Smooth muscle cell (in vitro differentiated cells): ENCODE data around the gene HDGFL2. TPM values are rescaled to one million over a fixed set of nuclear protein-coding genes. Genes with fewer than 3 reads are reported as not detected.

Experiments used
- DNase-seq: peaks from one replicate; lab custom pipeline; 2025; ENCODE audit not compliant: unreplicated experiment; lab: John Stamatoyannopoulos, UW
- H2AFZ ChIP-seq: fragments of 200-600 bp; sonication (generic); 2 replicates; pipeline ENCODE4 v1.6.0; 2016; ENCODE audit warnings: antibody characterized with exemption, low read depth, mild to moderate bottlenecking
- H3F3A ChIP-seq: fragments of 200-600 bp; sonication (generic); 2 replicates; pipeline ENCODE4 v1.6.0; 2017; ENCODE audit warnings: antibody characterized with exemption, low read depth
- H3K27ac ChIP-seq: fragments of 200-600 bp; sonication (generic); 2 replicates; pipeline ENCODE4 v1.5.1; 2016; ENCODE audit warnings: low read depth, mild to moderate bottlenecking
- H3K27me3 ChIP-seq: fragments of 200-600 bp; sonication (generic); 2 replicates; pipeline ENCODE4 v1.6.1; 2016; ENCODE audit warnings: low read depth, mild to moderate bottlenecking
- H3K36me3 ChIP-seq: fragments of 200-600 bp; sonication (generic); 2 replicates; pipeline ENCODE4 v1.5.1; 2016; ENCODE audit warnings: low read depth
- H3K4me1 ChIP-seq: fragments of 200-600 bp; sonication (generic); 2 replicates; pipeline ENCODE4 v1.5.1; 2016; ENCODE audit warnings: low read depth
- H3K4me2 ChIP-seq: fragments of 200-600 bp; sonication (generic); 2 replicates; pipeline ENCODE4 v1.6.0; 2016; ENCODE audit warnings: mild to moderate bottlenecking
- H3K4me3 ChIP-seq: fragments of 200-600 bp; sonication (generic); 2 replicates; pipeline ENCODE4 v1.5.1; 2016; ENCODE audit warnings: mild to moderate bottlenecking
- H3K79me2 ChIP-seq: fragments of 200-600 bp; sonication (generic); 2 replicates; pipeline ENCODE4 v1.6.0; 2016; ENCODE audit warnings: low read depth, mild to moderate bottlenecking
- H3K9ac ChIP-seq: fragments of 200-600 bp; sonication (generic); 2 replicates; pipeline ENCODE4 v1.6.0; 2016; ENCODE audit warnings: low read depth
- H3K9me3 ChIP-seq: fragments of 200-600 bp; sonication (generic); replicated peaks from 2 replicates; pipeline ENCODE4 v1.5.1; 2016; ENCODE audit warnings: low read depth
- H4K20me1 ChIP-seq: fragments of 200-600 bp; sonication (generic); 2 replicates; pipeline ENCODE4 v1.6.0; 2016; ENCODE audit warnings: low read depth
- WGBS: methylation state at CpG from one replicate; pipeline ENCODE4 v1.1.7; 2016; ENCODE audit warnings: low lambda C conversion rate; 5-methylcytosine and 5-hydroxymethylcytosine counted together
- polyA plus RNA-seq: library from polyadenylated mRNA; unstranded; fragments of >200 nt; fragmentation: Nextera tagmentation; extraction: Ambion mirVana; gene quantifications from 2 replicates; pipeline ENCODE4 v1.2.1, GENCODE V29; 2016
- total RNA-seq: library from RNA; depleted of rRNA; stranded (reverse); fragments of >200 nt; gene quantifications from 2 replicates; pipeline ENCODE4 v1.2.3, GENCODE V29; 2014
- TF ChIP-seq, protein P1 (sequence below): fragments of 200-600 bp; sonication (generic); IDR thresholded peaks from 2 replicates; pipeline ENCODE4 v1.5.1; 2017; ENCODE audit warnings: borderline replicate concordance, mild to moderate bottlenecking, antibody characterized with exemption; ENCODE audit not compliant: insufficient read depth, poor library complexity, severe bottlenecking

Gene HDGFL2
- total and polyA plus RNA-seq, 2 experiments from 2014 or later: 27.9 to 94.1 TPM

DNA sequence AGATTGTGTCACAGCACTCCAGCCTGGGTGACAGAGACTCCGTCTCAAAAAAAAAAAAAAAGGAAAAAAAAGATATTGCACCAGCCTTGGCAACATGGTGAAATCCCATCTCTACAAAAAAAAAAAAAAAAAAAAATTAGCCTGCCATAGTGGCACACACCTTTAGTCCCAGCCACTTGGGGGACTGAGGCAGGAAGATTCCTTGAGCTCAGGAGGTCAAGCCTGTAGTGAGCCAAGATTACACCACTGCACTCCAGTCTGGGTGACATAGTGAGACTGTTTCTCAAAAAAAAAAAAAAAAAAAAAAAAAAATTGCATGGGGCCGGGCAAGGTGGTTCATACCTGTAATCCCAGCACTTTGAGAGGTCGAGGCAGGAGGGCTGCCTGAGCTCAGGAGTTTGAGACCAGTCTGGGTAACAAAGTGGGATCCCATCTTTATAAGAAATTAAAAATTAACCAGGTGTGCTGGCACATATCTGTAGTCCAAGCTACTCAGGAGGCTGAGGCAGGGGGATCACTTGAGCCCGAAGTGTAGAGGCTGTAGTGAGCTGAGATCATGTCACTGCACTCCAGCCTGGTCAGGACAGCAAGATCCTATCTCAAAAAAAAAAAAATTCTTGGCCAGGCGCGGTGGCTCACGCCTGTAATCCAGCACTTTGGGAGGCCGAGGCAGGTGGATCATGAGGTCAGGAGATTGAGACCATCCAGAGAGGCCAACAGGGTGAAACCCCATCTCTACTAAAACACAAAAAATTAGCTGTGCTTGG is 7.1 kb upstream of the HDGFL2 start:
- no peak overlapping the region for H3K4me2 ChIP-seq
- no peak overlapping the region for H3K9ac ChIP-seq
- H3K27ac ChIP-seq: no peak overlapping the region
- no peak overlapping the region for H3K4me3 ChIP-seq
- WGBS: 93% methylated on average over 7 of the region's 8 CpGs
- TF ChIP-seq, protein P1, sequence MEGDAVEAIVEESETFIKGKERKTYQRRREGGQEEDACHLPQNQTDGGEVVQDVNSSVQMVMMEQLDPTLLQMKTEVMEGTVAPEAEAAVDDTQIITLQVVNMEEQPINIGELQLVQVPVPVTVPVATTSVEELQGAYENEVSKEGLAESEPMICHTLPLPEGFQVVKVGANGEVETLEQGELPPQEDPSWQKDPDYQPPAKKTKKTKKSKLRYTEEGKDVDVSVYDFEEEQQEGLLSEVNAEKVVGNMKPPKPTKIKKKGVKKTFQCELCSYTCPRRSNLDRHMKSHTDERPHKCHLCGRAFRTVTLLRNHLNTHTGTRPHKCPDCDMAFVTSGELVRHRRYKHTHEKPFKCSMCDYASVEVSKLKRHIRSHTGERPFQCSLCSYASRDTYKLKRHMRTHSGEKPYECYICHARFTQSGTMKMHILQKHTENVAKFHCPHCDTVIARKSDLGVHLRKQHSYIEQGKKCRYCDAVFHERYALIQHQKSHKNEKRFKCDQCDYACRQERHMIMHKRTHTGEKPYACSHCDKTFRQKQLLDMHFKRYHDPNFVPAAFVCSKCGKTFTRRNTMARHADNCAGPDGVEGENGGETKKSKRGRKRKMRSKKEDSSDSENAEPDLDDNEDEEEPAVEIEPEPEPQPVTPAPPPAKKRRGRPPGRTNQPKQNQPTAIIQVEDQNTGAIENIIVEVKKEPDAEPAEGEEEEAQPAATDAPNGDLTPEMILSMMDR: no peak
- H2AFZ ChIP-seq: no peak overlapping the region
- H3K79me2 ChIP-seq: no peaks in the 10 kb centered on the region
- no peaks in the 10 kb centered on the region for H4K20me1 ChIP-seq
- no peaks in the 10 kb centered on the region for H3K36me3 ChIP-seq
- H3K9me3 ChIP-seq: no peaks in the 10 kb centered on the region
- H3K4me1 ChIP-seq: no peaks in the 10 kb centered on the region
- no peaks in the 10 kb centered on the region for H3F3A ChIP-seq
- H3K27me3 ChIP-seq: no peaks in the 10 kb centered on the region
- no peak for DNase-seq

DNA sequence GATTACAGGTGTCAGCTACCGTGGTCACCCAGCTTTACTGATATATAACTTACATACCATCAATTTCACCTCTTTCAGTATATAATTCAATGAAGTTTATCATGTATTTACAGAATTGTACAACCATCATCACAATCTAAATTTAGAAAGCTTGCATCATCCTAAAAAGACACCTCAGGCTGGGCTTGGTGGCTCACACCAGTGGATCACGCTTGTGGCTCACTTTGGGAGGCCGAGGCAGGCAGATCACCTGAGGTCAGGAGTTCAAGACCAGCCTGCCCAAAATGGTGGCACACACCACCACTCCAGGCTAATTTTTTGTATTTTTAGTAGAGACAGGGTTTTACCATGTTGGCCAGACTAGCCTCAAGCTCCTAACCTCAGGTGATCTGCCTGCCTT is 4.3 kb upstream of the HDGFL2 start:
- no peaks in the 10 kb centered on the region for H4K20me1 ChIP-seq
- H3K79me2 ChIP-seq: peaks cover 8% of the 10 kb centered on the region
- TF ChIP-seq, protein P1: no peak
- H3K9me3 ChIP-seq: no peaks in the 10 kb centered on the region
- 97% methylated on average over 3 of the region's 3 CpGs for WGBS
- no peak overlapping the region for H3K4me3 ChIP-seq
- H3F3A ChIP-seq: peaks cover 4% of the 10 kb centered on the region
- H3K27ac ChIP-seq: no peak overlapping the region
- no peaks in the 10 kb centered on the region for H3K27me3 ChIP-seq
- DNase-seq: no peak
- H3K9ac ChIP-seq: no peak overlapping the region
- no peak overlapping the region for H3K4me2 ChIP-seq
- no peaks in the 10 kb centered on the region for H3K4me1 ChIP-seq
- no peak overlapping the region for H2AFZ ChIP-seq
- no peaks in the 10 kb centered on the region for H3K36me3 ChIP-seq

DNA sequence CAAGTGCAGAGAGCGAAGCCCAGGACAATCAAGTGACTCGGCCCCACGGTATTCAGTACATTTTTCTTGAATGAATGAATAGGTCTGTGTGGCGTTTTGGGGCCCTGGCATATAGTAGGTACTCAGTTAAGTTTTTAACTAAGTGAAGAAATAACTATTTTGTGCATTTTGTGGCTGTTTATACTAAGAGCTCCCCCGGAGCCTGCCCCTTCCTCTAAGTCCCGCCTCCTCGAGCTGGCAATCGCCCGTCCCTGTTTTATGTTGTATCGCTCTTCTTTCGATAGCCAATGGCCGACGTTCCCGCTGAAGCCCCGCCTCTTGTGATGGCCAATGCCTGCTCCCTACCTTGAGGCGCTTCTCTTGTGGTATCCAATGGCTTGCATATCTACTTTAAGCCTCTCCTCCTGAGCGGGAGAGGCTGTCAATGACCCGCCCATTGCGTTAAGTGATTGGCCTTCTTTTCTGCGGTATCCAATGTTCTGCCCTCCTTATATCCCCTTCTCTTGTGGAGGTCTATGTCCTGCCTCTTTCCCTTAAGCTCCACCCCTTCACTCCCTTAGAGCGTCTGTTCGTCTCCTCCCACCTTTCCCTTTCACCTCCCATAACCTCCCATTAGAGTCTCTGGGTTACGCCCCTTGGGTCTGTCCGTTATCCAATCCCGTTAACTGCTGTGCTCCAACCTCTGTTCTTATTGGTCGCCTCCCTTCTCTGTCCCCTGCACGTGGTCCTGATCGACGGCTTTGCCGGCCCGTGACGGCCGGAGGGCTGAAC is 509 bp upstream of the HDGFL2 start:
- TF ChIP-seq, protein P1: no peak
- Histone ChIP-seq H3K9ac (peak overlapping the region; percentile 68), H2AFZ (peak overlapping the region; percentile 95), H3F3A (peaks cover 4% of the 10 kb centered on the region), H3K27ac (peak overlapping the region; percentile 77), H3K27me3 (no peaks in the 10 kb centered on the region), H3K9me3 (no peaks in the 10 kb centered on the region), H3K4me3 (peak overlapping the region; percentile 87), H3K4me2 (peak overlapping the region; percentile 89), H3K36me3 (no peaks in the 10 kb centered on the region), H4K20me1 (peaks cover 16% of the 10 kb centered on the region), H3K79me2 (peaks cover 41% of the 10 kb centered on the region), H3K4me1 (peaks cover 19% of the 10 kb centered on the region)
- peak; percentile 87 for DNase-seq
- WGBS: 4% methylated on average over 33 of the region's 33 CpGs
